Activated naive CD4-positive, alpha-beta T cell treated with Interleukin-2 at 50 U/mL for 16 hours (primary cell): ENCODE measurements around the gene PIEZO1.

Experiments
- DNase-seq: peaks from one replicate; pipeline ENCODE4 v3.0.0-alpha.2; 2020

Gene PIEZO1

DNA sequence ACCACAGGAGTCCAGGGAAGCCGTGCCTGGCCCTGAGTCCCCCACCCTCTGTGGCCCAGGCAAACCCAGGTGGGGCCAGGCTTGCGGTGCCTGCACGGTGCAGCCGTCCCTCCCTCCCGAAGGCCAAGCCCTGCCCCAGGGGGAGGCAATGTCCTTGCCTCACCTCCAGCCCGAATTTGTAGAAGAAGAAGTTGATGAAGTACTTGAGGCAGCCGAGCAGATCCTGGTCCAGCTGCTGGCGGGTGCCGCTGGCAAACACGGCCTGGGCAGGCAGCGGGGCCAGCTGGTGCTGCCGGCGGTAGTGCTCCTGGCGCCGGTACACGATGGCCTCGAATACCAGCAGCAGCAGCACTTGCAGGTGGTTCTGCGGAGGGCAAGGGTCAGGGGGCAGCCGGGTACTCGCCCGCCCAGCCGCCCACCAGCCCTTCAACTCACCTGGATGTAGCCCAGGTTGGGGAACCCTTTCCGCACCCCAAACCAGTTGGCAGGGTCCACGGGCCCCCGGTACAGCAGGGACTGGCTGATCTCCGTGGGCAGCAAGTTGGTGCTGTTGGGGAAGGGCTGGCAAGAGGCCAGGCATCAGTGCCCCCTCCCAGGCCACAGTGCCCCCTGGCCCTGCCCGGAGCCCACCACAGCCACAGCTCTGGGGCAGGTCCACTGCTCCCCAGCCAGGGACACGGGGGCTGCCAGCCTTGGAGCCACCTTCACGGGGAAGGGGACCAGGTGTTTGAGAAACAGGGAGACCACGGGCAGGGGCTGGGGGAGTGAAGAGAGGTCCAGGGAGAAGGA lies 52.7 kb downstream of the PIEZO1 start:
- DNase-seq, result no peak

DNA sequence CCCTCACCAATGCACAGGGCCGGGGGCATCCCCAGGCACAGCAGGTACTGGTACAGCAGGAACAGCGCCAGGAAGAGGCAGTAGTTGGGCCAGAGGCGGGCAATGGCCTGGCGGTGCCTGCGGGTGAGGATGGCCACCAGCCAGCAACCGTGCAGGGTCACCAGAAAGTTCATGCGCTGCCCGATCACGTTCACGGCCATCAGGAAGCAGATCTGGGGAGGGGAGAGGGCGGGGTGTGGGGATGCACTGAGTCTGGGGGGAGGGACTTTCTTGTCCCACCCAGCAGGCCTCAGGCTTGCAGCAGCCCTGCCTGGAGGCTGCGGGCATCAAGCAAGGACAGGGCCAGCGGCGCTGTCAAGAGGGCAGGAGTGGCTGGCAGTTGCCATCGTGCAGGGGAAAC lies 53.3 kb downstream of the PIEZO1 start:
- no peak for DNase-seq

DNA sequence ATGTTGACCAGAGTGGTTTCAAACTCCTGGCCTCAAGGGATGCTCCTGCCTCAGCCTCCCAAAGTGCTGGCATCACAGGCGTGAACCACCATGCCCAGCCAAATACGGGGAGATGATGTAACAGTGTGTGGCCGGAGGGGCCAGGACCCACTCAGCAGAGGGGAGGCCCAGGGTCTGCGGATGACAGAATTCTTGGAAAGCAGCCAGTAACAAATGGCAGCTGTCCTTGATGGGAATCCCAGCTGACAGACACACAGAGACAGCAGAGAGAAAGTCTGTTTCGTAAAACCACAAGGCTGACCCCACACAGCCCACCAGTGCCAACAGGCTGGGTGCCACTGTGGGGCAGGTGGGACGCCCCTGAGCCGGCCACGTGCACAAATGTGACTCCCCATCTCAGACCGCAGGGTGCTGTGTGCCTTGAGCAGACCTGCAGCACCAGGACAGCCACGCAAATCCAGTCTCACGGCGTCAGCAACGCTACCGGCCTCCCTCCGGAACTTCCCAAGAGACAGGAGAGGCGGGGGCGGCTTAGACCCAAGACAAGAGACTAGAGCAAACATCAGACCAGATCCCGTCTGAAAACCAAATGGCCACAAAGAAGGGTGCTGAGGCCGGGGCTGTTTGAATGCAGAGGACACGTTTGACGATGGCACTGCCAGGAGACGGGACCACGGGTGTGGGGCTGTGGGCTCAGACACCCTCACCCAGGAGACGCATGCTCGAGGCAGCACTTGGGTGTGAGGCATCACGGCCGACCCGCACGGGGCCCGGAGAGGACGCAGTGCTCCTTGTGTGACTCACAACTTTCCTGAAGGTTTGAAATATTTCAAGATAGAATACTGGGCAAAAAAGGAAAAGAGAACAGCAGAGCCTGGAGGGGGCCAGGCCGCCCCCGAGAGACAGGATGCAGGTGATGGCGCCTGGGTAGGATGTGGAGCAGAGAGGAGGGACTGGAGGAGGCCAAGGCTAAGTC lies 54.1 kb downstream of the PIEZO1 start:
- no peak for DNase-seq

DNA sequence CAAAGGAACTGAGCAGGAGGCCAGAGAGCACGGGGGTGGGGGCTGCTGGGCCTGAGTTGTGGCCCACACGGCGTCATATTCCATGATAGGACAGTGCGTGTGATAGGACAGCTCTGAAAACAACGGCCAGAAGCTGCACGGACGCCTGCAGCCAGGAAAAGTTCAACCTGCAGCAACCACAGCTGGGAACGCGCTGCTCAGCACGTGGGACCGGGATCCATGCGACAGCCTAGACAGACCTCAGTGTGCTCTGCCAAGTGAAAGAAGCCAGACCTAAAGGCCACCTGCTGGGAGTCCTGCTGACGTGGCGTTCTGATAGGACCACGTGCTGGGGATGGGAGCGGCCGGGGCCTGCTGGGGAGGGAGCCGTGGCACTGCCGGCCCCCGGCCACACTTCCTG lies 57.1 kb downstream of the PIEZO1 start:
- DNase-seq, result no peak

DNA sequence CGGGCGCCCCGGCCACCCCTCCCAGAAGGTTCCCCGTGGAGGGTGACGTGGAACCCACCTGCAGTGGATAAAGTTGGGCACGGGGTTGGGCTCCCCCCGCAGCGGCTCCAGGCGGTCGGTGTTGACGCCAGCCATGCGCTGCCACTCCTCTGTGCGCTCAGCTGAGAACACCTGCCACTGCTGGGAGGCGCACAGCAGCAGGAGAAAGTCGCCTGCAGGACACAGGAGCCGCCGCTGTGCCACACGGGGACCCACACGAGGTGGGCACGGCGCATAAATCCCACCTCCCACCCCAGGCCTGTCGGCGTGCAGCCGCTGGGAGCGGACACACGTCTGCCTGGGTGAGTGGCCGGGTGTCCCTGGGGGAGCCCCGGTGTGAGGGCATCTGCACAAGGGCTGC lies 58.0 kb downstream of the PIEZO1 start:
- no peak for DNase-seq

DNA sequence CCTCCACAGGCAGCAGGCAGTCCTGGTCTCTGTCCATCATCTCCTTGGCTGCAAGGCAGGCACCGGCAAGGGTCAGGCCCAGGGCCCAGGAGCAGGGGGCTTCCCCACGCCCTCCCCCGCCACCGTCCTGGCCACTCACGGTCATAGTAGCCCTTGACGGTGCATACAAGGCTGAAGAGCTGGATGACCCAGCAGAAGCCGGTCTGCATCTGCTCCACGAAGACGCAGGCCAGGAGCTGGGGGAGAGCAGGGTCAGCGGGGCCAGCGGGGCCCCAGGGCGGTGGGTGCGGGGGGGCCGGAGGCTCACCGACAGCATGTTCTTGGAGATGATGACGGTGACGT lies 58.6 kb downstream of the PIEZO1 start:
- DNase-seq, result no peak

DNA sequence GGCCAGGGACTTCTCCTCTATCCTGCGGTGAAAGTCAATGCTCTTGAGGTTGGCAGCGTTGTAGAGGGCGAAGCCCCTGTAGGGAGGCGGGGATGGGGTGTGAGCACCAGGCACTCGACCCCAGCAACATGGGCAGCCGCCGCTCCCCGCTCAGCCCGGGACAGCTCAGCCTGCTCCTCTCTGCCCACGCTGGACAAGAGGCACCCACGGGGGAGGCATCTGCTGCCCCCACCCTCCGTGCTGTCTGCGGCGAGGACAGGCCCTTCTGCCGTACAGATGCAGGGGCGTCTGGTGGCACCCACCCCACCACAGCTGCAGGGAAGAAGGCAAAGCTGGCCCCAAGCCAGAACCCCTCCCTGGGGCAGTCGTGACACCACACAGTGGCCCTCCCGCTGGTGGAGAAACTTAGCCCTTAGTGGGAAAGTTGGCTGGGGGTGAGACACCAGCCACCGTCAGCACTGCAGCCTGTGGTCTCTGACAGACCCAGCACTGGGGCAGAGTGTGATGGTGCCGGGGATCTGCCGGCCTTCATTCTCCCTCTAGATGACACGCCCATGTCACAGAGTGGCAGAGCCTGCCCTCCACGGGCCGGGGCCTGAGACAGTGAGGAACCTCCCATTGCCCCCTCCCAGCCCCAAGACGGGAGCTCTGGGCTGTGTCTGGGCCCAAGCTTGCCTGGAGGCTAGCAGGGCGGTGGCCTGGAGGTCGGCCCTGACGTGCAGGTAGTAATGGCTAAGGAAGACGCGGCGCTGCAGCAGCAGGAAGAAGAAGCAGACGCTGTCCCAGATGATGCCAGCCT lies 59.2 kb downstream of the PIEZO1 start:
- no peak for DNase-seq

DNA sequence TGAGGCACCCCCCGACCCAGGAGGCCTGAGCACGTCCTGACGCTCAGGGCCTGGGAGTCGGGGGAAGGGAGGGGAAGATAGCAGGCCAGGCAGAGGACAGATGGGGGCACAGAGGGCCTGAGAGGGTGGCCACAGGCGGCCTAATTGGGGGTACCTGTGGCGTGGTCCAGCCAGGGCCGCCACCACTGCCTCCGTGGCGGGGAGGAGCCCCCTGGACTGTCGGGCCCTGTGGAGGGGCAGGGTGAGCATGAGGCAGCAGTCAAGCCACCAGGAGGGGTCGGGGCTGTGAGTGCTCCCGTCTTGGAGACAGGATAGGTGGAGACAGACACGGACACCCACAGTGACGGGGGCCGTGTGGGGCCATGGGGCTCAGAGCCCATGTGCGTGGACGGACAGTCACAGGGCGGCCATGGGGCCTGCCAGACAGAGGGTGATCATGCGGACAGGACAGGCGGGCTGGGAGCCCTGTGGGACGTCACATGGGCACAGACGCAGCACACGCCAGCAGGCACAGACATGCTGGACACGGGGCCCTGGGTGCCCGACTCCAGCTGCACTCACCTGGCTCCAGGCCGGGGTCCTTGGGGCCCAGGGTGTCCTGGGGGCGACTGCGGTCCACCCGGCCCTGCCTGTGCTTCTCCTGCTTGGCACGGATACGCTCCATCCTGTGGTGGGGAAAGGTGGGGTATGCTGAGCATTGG lies 60.0 kb downstream of the PIEZO1 start:
- no peak for DNase-seq

DNA sequence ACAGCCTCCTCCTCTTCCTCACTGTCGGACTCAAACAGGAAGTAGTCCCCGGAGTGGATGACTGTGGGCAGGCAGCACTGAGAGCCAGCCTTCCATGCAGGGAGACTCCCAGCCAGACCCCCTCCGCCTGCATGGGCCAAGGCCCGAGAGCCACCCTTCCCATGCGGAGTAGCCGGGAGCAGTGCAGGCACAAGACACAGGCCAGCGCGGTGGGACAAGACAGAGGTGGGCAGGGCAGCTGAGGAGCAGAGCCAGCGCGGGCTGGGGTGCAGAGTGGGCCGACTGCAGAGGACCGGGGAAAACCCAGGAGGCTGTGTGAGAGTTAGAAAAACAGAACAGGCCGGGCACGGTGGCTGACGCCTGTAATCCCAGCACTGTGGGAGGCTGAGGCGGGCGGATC lies 61.1 kb downstream of the PIEZO1 start:
- no peak for DNase-seq

DNA sequence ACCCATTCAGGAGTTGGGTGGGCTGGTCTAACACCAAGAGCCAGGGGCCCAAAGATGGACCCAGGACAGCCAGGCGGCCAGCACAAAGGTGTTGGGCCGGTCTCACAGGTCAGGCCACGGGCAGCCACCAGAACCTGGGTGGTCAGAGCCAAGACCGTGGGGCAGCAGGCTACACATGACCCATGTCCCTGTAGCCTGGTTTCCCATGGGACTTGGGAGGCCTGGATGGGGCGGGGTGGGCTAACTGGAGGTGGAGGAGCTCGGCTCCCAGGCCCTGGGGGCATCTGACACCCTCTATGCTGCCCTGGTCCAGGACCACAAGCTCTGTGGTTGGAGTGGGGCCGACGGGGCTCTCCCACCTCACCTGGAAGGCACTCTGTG lies 61.5 kb downstream of the PIEZO1 start:
- DNase-seq, result no peak

DNA sequence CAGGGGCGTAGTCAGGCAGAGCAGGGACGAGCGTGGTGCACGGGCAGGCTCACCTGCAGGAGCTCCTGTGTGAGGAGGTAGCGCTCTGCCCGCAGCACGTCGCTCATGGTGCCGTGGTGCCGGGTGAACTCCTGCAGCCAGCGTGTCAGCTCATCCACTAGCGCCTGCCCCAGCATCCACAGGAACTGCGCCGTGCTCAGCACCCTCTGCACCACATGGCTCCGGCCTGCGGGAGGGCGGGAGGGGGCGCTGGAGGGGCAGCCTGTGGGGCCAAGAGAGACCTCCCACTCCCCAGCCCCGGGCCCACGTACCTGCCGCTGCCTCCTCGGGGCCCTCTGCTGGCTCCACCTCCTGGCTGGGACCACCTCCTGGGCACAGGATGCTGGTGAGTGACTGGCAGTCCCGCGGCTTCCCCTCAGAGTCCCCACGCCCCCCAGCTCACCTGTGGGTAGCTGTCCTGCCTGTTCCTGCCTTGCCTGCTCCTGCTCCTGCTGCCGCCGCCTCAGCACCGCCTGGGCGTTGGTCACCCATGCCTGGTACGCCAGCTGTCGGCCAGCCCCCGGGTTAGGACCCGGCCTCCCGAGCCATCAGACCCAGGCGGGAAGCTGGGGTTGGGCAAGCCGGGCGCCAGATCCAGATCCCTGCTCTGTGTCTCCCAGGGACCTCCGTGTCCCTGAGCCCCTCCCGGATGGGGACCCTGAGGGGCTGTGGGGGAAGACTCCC lies 62.1 kb downstream of the PIEZO1 start:
- no peak for DNase-seq

DNA sequence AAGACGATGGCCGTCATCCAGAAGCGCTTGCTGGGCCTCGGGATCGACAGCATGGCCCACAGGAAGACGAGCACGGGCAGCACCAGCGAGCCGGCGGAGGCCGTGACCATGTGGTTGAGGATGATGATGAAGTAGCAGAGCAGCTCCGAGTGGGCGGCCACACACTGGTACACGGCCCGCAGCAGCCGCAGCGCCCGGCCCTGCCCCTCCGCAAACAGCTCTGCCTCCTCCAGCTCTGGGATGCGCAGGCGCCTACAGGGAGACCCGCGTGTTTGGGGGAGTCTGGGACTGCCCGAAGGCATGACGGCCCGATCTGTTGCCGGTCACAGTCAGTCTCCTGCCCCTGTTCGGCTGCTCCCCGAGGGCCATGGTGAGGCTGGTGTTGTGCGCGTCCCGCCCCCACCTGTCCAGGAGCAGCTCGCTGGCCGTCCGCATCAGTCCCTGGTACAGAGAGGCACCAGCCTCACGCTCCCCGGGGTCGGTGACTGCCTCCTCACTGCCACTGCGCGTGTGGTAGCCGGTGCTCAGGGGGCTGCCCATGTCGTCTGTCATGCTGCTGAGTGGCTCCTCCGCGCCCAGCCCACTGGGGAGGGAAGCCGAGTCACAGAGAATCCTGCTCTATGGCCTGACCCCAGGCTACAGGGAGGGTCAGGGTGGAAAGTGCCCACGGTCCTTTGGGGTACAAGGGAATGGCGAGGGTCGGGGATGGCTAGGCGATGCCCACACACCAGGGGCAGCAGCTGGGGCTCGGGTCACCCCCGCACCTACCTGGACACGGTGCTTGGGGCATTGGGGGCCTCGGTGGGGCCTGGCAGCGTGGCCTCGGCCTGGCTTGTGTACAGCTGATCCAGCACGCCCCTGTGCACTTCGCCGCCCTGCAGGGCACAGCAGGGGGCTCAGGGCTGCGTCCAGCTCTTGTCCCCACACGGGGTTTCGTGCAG lies 62.9 kb downstream of the PIEZO1 start:
- DNase-seq, result no peak

DNA sequence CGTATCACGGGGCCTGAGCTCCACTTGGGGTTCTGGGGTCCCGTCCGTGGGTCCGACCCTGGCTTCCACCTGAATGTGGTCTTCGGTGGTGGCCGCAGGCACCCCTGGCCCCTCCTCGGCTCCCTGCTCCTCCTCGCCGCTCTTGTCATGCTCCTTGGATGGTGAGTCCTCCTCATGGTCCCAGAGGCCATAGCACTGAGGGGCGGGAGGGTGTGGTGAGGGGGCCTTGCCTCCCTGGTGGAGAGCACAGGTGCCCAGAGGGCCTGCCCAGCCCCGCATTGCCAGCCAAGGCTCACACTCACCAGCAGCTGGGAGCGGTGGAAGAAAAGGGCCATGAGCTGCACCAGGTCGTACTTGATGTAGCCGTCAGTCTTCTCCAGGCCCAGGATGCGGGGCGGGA lies 63.8 kb downstream of the PIEZO1 start:
- DNase-seq, result no peak

DNA sequence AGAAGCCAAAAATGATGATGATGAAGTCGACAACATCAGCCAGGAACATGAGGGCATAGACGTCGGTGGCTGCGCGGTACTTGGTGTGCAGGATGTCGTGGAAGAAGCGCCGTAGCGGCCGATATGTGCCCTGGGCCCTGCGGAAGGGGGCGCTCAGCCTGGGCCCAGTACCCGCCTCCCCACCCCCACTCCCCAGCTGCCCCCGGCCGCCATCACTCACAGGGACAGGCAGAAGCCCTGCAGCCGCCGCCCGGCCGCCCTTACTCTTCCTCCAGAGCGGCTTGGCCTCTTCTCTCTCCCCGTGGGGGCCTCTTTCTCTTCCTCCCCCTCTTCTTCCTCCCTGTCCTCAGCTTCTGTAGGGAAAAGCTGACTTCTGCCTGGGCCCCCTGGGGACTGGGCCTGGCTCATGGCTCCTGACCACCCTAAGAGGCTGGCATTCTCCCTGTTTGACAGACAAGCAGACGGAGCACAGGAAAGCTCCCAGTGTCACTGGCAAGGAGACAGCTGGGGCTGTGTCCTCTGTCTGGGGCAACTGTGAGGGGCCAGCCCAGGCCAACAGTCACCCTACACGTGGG lies 64.5 kb downstream of the PIEZO1 start:
- no peak for DNase-seq

DNA sequence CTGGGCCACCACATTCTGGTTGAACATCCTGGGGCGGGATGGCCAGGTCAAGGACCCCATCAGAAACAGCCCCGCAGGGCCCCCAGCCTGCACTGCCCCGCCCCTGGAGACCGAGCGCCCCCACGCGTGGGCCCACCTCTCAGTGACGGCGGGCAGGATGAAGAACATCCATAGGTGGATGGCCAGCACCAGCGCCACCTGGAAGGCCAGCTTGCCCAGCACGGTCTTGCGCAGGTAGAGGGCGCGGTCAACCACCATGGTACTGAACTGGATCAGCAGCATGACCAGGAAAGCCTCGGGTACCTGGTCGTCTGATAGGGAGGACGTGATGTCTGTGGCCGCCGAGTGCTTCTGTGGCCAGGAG lies 65.1 kb downstream of the PIEZO1 start:
- no peak for DNase-seq

DNA sequence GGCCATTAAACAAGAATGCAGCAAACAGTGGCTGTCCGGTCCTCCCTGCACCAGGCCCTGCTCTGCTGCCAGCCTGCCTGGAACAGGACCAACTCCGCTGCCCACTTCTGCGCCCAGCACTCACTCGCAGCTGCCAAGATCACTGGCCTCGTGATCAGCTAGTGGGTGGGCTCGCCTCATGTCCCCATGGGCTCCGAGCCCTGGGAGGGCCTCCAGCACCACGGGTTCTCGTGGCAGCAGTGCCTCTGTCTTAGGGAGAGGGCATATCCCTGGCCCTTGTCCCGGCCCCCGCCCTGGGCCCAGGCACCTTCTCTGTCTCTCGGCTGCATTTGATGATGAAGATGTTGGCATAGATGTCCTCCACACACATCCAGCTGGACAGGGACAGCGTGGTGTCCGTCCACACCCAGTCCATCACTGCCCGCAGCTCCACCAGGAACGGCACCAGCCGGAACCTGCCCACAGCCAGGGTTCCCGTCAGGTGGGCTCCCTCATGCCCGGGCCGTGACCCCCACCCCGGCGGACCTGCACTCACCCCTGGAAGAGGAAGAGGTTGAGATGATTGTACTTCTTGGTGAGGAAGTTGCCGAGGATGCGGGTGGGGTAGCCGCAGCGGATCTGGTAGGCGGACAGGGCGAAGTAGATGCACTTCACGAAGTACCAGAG lies 65.6 kb downstream of the PIEZO1 start:
- no peak for DNase-seq

DNA sequence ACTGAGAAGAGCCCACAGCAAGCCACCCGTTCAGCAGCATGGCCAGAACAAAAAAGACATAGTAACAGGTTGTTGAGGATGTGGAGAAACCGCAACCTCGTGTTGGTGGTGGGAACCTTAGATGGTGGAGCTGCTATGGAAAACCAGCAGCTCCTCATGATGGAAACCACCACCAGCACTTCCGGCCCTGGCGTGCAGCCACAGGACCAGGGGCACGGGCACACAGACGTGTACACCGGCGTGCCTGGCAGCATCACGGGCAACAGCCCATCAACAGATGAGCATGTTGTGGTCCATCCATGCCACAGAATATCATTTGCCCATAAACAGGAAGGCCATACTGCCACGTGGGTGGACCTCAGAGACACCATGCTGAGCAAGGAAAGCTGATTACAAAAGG lies 66.8 kb downstream of the PIEZO1 start:
- no peak for DNase-seq

DNA sequence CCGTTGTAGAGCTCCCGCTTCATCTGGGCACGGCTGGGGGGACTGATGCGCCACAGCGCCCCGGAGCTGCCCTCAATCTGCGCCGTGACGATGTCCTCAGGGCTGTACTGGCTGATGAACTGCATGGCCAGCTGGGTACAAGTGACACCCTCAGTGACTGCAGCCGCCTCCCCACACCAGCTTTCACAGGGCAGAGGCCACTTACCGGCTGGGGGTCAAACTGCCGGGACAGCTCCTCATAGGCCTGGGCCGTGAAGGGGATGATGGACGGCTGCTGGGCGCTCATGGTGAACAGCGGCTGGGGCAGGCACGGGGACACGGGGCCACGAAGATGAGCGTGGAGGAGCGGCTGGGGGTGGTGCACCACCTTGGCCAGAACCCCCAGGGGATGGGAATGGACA lies 68.4 kb downstream of the PIEZO1 start:
- DNase-seq, result no peak

DNA sequence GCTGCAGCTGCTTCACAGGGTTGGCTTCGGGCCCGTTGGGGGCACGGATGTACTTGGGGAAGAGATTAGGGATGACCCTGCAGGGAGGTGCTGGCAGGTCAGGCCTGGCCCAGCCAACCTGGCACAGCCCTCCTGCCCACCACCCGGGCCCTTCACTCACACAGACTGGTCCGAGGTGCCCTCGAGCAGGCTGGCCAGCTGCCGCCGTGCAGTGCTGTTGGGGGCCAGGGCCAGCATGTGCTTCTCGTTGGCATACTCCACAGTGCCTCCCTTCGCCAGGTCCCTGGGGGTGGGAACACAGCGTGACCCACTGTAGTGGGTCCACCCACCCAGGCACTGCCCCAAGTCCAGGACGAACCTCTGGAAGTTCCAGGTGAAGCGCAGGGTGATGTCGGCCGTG lies 68.8 kb downstream of the PIEZO1 start:
- DNase-seq, result no peak
